GM12892 (cell line): ENCODE measurements around the gene FAF1.

ENCODE experiments used
- POLR2A ChIP-seq: IDR thresholded peaks from 2 replicates; pipeline ENCODE4 v1.6.1; 2011; ENCODE audit warnings: low read depth, low read length, control low read depth
- POLR2AphosphoS5 ChIP-seq: IDR thresholded peaks from 2 replicates; pipeline ENCODE4 v1.6.1; 2011; ENCODE audit warnings: low read depth, low read length, control low read depth
- TAF1 ChIP-seq: IDR thresholded peaks from 2 replicates; pipeline ENCODE4 v1.6.1; 2011; ENCODE audit warnings: low read depth, mild to moderate bottlenecking, control low read depth, low read length, borderline replicate concordance

- TF ChIP-seq POLR2A (no peak), POLR2AphosphoS5 (no peak), TAF1 (no peak)
These were observed 14.0 kb upstream of the FAF1 start for GRCh38 chr1:50973875-50974617.
